ENCODE data around the gene ZNF853. TPM values are rescaled to one million over a fixed set of nuclear protein-coding genes. Genes with fewer than 3 reads are reported as not detected.

The ZNF853 gene
- total and polyA plus RNA-seq, 2 of the 8 experiments (the other 6 are each of a cell fraction or from before 2014, with no cell fraction given), result 4.3 to 5.7 TPM

DNA sequence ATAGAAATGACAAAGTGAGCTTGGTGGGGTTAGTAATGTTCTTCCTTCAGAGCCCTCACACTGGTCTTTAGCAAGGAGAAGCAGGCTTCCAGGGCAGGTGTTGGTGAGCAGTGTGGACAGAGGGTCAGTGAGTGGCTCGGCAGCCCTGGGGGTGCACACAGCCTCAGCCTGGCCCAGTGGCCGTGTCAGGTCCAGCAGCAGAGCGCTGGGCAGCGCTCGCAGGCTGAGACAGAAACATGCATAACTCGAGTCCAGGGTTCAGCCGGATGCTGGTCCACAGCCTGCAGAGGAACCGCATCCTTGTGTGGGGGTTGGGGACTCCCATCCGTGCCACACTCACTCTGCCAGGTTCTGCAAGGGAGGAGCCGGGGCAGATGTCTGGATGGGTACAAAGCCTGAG lies 11.0 kb upstream of the ZNF853 start:
- DNase-seq (ENCODE audit: low read depth in 1 of 2, low spot score in 2 of 2) (no peak), FAIRE-seq (no peak)
- Histone ChIP-seq H4K5ac (ENCODE audit: insufficient read length, low read depth, low read length) (no peak overlapping the region), H3K4ac (replicated peaks; ENCODE audit: insufficient read length, low read depth, low read length) (no peak overlapping the region), H4K20me1 (replicated peaks in 1 of 2; ENCODE audit: control insufficient read depth in 1 of 2, insufficient read depth in 2 of 2, low read length in 2 of 2) (peaks cover 2 to 4% of the 10 kb centered on the region in 2 experiments), H3K9me3 (ENCODE audit: insufficient read depth in 2 of 2, low read depth in 1 of 2, low read length in 1 of 2) (no peaks in the 10 kb centered on the region), H3K9ac (replicated peaks in 1 of 4; ENCODE audit: extremely low read depth in 1 of 4, low read depth in 3 of 4, low read length in 3 of 4) (no peak overlapping the region; a peak in 1 of 7 replicates), H3K4me2 (ENCODE audit: insufficient read depth in 1 of 2, low read depth in 2 of 2, low read length in 2 of 2) (no peak overlapping the region), H3K4me3 (ENCODE audit: extremely low read depth in 1 of 4, insufficient read depth in 2 of 4, low read depth in 3 of 4, low read length in 4 of 4) (no peak overlapping the region), H3K56ac (replicated peaks; ENCODE audit: insufficient read length, low read depth, low read length) (no peak overlapping the region), H3K23ac (ENCODE audit: insufficient read length) (no peak overlapping the region), H3K4me1 (replicated peaks in 1 of 4; ENCODE audit: control insufficient read depth in 3 of 4, insufficient read depth in 4 of 4, low read length in 3 of 4) (0 out of 7 replicates have a peak, but pooled peaks cover 0 to 2% (median 0%) of the 10 kb centered on the region in 4 experiments), H2BK20ac (ENCODE audit: low read length) (no peak overlapping the region), H4K8ac (ENCODE audit: extremely low read depth, insufficient read depth, low read length) (no peak overlapping the region; the same call in 1 of the 2 replicates), H3K27ac (ENCODE audit: low read depth, low read length) (no peak overlapping the region), H2BK12ac (ENCODE audit: low read depth, low read length) (no peak overlapping the region), H3K36me3 (ENCODE audit: control insufficient read depth in 2 of 4, insufficient read depth in 4 of 4, low read length in 3 of 4) (peaks cover 2 to 12% (median 5%) of the 10 kb centered on the region in 4 experiments; a peak in 7 of 8 replicates), H2BK5ac (ENCODE audit: low read depth, low read length) (no peak overlapping the region), H2BK15ac (ENCODE audit: low read length) (no peak overlapping the region), H3K79me1 (ENCODE audit: low read depth, low read length) (no peaks in the 10 kb centered on the region), H2AK5ac (ENCODE audit: low read depth, low read length) (no peak overlapping the region), H3K79me2 (ENCODE audit: control insufficient read depth in 1 of 2, insufficient read depth in 2 of 2, low read length in 2 of 2) (no peaks in the 10 kb centered on the region), H3K23me2 (ENCODE audit: low read depth, low read length) (no peaks in the 10 kb centered on the region), H4K91ac (replicated peaks; ENCODE audit: insufficient read length, low read length) (no peak overlapping the region), H3K18ac (ENCODE audit: extremely low read depth, low read length) (no peak overlapping the region), H2AFZ (ENCODE audit: low read length) (no peak overlapping the region), H2BK120ac (replicated peaks; ENCODE audit: low read depth, low read length) (no peak overlapping the region), H3K14ac (ENCODE audit: insufficient read length) (no peak overlapping the region), H3K27me3 (replicated peaks in 1 of 4; ENCODE audit: control insufficient read depth in 3 of 4, extremely low read depth in 1 of 4, insufficient read depth in 3 of 4, low read length in 3 of 4) (no peaks in the 10 kb centered on the region)
- POLR2A ChIA-PET (ENCODE audit: partially characterized antibody), result interaction anchor here (0.6 kb wide), 2 partner anchors 8 to 55 kb away, joined by 3 read pairs; no protein-coding TSS in a partner anchor
- WGBS, 2 experiments (ENCODE audit: extremely low coverage in 1 of 2, insufficient coverage in 1 of 2, insufficient read length in 1 of 2, insufficient replicate concordance in 2 of 2, low coverage in 1 of 2, low lambda C conversion rate in 2 of 2, missing lambda C conversion rate in 1 of 2), result 95% methylated on average over 10 of the region's 10 CpGs; no CpG with 5 or more reads in 1 of the 2 experiments
- CTCF ChIA-PET (ENCODE audit: partially characterized antibody), result interaction anchor here (0.6 to 1.6 kb wide), 3 partner anchors 9 to 24 kb away, joined by 3 to 4 read pairs (median 3); no protein-coding TSS in a partner anchor
- TF ChIP-seq HDAC6 (IDR thresholded peaks at IDR 0.05; ENCODE audit: low read depth, low read length), result no peak
- no peak for TF ChIP-seq BRCA1 (IDR thresholded peaks at IDR 0.05; ENCODE audit: low read depth, low read length)
- TF ChIP-seq POLR2AphosphoS5 (IDR thresholded peaks at IDR 0.05; ENCODE audit: low read depth, low read length), result no peak
- TF ChIP-seq MAFK (IDR thresholded peaks at IDR 0.05; ENCODE audit: low read depth, low read length), result no peak
- TF ChIP-seq POU5F1 (IDR thresholded peaks at IDR 0.05; ENCODE audit: low read depth, low read length), result no peak
- TF ChIP-seq, protein P1, sequence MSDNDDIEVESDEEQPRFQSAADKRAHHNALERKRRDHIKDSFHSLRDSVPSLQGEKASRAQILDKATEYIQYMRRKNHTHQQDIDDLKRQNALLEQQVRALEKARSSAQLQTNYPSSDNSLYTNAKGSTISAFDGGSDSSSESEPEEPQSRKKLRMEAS (IDR thresholded peaks at IDR 0.05), result no peak
- no peak for TF ChIP-seq SAP30 (IDR thresholded peaks at IDR 0.05; ENCODE audit: insufficient read depth, insufficient replicate concordance, low read length)
- TF ChIP-seq PHF8 (conservative IDR thresholded peaks at IDR 0.05; ENCODE audit: low read depth, low read length), result no peak
- no peak for TF ChIP-seq EGR1 (IDR thresholded peaks at IDR 0.05; ENCODE audit: borderline replicate concordance, low read depth, low read length)
- no peak for TF ChIP-seq SP4 (IDR thresholded peaks at IDR 0.05; ENCODE audit: low read length)
- no peak for TF ChIP-seq TAF1 (IDR thresholded peaks at IDR 0.05; ENCODE audit: low read depth, low read length)
- TF ChIP-seq, protein P2, sequence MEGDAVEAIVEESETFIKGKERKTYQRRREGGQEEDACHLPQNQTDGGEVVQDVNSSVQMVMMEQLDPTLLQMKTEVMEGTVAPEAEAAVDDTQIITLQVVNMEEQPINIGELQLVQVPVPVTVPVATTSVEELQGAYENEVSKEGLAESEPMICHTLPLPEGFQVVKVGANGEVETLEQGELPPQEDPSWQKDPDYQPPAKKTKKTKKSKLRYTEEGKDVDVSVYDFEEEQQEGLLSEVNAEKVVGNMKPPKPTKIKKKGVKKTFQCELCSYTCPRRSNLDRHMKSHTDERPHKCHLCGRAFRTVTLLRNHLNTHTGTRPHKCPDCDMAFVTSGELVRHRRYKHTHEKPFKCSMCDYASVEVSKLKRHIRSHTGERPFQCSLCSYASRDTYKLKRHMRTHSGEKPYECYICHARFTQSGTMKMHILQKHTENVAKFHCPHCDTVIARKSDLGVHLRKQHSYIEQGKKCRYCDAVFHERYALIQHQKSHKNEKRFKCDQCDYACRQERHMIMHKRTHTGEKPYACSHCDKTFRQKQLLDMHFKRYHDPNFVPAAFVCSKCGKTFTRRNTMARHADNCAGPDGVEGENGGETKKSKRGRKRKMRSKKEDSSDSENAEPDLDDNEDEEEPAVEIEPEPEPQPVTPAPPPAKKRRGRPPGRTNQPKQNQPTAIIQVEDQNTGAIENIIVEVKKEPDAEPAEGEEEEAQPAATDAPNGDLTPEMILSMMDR (IDR thresholded peaks at IDR 0.05; ENCODE audit: control extremely low read depth in 1 of 3, insufficient read depth in 1 of 3, low read depth in 1 of 3, low read length in 3 of 3), result no peak
